A549 (cell line): ENCODE results near the gene MMP2.

Experiments
- CTCF ChIP-seq: fragments of >200 bp; sonication (Bioruptor Twin); formaldehyde crosslinking; IDR thresholded peaks from 3 replicates; pipeline ENCODE4 v1.5.1; 2016
- EP300 ChIP-seq, 2 experiments: fragments of >200 bp; sonication (Bioruptor Twin); formaldehyde crosslinking; IDR thresholded peaks; 2 replicates in 1 of 2; 3 replicates in 1 of 2; pipeline ENCODE4 v1.6.1; 2016 to 2017
- HDAC2 ChIP-seq: fragments of 200-600 bp; sonication (generic); IDR thresholded peaks from 2 replicates; pipeline ENCODE4 v1.6.1; 2016
- HEYL ChIP-seq: fragments of 250-450 bp; sonication (Bioruptor Pico); IDR thresholded peaks from 2 replicates; pipeline ENCODE4 v1.8.0; 2021; ENCODE audit warnings: mild to moderate bottlenecking, moderate library complexity
- HOXA7 ChIP-seq: fragments of 250-450 bp; sonication (Bioruptor Pico); IDR thresholded peaks from 2 replicates; pipeline ENCODE4 v1.5.0; 2020; ENCODE audit warnings: mild to moderate bottlenecking, moderate library complexity
- HOXB5 ChIP-seq: fragments of 250-450 bp; sonication (Bioruptor Pico); IDR thresholded peaks from 2 replicates; pipeline ENCODE4 v1.5.0; 2020; ENCODE audit warnings: mild to moderate bottlenecking, moderate library complexity
- JUN ChIP-seq, 2 experiments: fragments of >200 bp; sonication (Bioruptor Twin); formaldehyde crosslinking; IDR thresholded peaks; 2 replicates in 1 of 2; 3 replicates in 1 of 2; pipeline ENCODE4 v1.6.1; 2016 to 2017
- JUNB ChIP-seq: fragments of >200 bp; sonication (Bioruptor Twin); formaldehyde crosslinking; IDR thresholded peaks from 2 replicates; pipeline ENCODE4 v1.6.1; 2016
- MAFK ChIP-seq: fragments of 450-650 bp; IDR thresholded peaks from 2 replicates; pipeline ENCODE4 v1.6.1; 2014; ENCODE audit not compliant: partially characterized antibody
- PHF8 ChIP-seq: fragments of 200-600 bp; sonication (generic); IDR thresholded peaks from 2 replicates; pipeline ENCODE4 v1.6.1; 2016; ENCODE audit warnings: low read depth, mild to moderate bottlenecking, antibody characterized with exemption, moderate library complexity, borderline replicate concordance
- POLR2AphosphoS2 ChIP-seq: conservative IDR thresholded peaks from 2 replicates; pipeline ENCODE4 v1.6.1; 2012; ENCODE audit warnings: low read length, improper control_type of control experiment, inconsistent platforms

GRCh38 chr16:55508941-55509931 is 30.2 kb downstream of the MMP2 start, which contains the start of gene LPCAT2:
- TF ChIP-seq CTCF (no peak), HOXA7 (CRISPR knock-in tag) (no peak), HOXB5 (no peak), EP300 (IDR thresholded peaks at IDR 0.05) (no peak), JUN (IDR thresholded peaks at IDR 0.05) (peak in 1 of 2 experiments; percentile 18; a peak in 1 of 5 replicates), HDAC2 (no peak), POLR2AphosphoS2 (no peak), HEYL (no peak), PHF8 (peak; percentile 61; the same call in 1 of the 2 replicates), MAFK (no peak), JUNB (no peak)
